Effector CD4-positive, alpha-beta T cell (primary cell): Measurements from ENCODE around the gene FRMD3.
"Not testable (repeated sequence)": the region's sequence is repeated elsewhere in the genome, so short reads cannot be mapped to it uniquely, and the experiment has no call there.

ENCODE experiments used
- DNase-seq: peaks from one replicate; pipeline ENCODE4 v3.0.0-alpha.2; 2020

Gene FRMD3

GRCh38 chr9:83384214-83384613 lies 154.0 kb downstream of the FRMD3 start:
- no peak for DNase-seq

- no peak for DNase-seq
Measured at GRCh38 chr9:83383034-83383433, 155.2 kb downstream of the FRMD3 start.

- DNase-seq: no peak
Measured at GRCh38 chr9:83382421-83382820, 155.8 kb downstream of the FRMD3 start.

GRCh38 chr9:83379045-83379444 lies 159.2 kb downstream of the FRMD3 start:
- no peak for DNase-seq

GRCh38 chr9:83372957-83373356 lies 165.2 kb downstream of the FRMD3 start:
- no peak for DNase-seq

GRCh38 chr9:83367326-83367725 lies 170.9 kb downstream of the FRMD3 start:
- no peak for DNase-seq

GRCh38 chr9:83362341-83362995 lies 175.7 kb downstream of the FRMD3 start:
- DNase-seq: no peak

GRCh38 chr9:83359039-83359438 lies 179.2 kb downstream of the FRMD3 start:
- no peak for DNase-seq

GRCh38 chr9:83358493-83358892 lies 179.7 kb downstream of the FRMD3 start:
- not testable (repeated sequence) for DNase-seq

- no peak for DNase-seq
Measured at GRCh38 chr9:83355729-83356151, 182.5 kb downstream of the FRMD3 start.

GRCh38 chr9:83355024-83355444 lies 183.2 kb downstream of the FRMD3 start:
- no peak for DNase-seq

GRCh38 chr9:83349031-83349430 lies 189.2 kb downstream of the FRMD3 start:
- DNase-seq: no peak

GRCh38 chr9:83346655-83347420 lies 191.4 kb downstream of the FRMD3 start:
- no peak for DNase-seq

GRCh38 chr9:83343366-83343999 lies 194.7 kb downstream of the FRMD3 start:
- no peak for DNase-seq

GRCh38 chr9:83342731-83343130 lies 195.5 kb downstream of the FRMD3 start:
- no peak for DNase-seq

- DNase-seq: no peak
Measured at GRCh38 chr9:83342006-83342405, 196.2 kb downstream of the FRMD3 start.

GRCh38 chr9:83340451-83340850 lies 197.8 kb downstream of the FRMD3 start:
- DNase-seq: no peak

GRCh38 chr9:83339435-83339834 lies 198.8 kb downstream of the FRMD3 start:
- no peak for DNase-seq

- DNase-seq: no peak
Measured at GRCh38 chr9:83336706-83337105, 201.5 kb downstream of the FRMD3 start.

GRCh38 chr9:83334320-83334719 lies 203.9 kb downstream of the FRMD3 start:
- peak; percentile 40 for DNase-seq

GRCh38 chr9:83330207-83331196 lies 207.7 kb downstream of the FRMD3 start:
- no peak for DNase-seq

GRCh38 chr9:83327750-83328622 lies 210.2 kb downstream of the FRMD3 start:
- no peak for DNase-seq
